ENCODE results near the gene TMEM87B.

DNA sequence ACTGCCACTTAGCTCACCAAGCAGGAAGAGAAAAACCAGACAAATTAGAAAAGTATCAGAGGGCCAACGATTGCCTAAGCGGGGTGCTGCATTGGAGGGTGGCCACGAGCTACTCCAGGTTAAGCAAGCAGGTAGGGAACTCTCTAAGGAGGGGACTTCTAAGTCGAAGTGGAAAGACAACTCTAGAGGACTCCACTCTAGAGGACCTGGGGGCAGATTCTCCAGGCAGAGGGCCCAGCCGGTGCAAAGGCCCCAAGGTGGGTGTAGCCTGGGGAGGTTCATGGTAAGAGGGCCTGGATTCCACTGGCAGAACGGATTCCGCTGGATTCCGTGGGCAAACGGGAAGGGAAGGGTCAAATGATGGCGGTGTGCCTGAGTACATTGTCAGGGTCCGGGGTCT is 95.8 kb downstream of the TMEM87B start:
- TF ChIP-seq, protein P1, sequence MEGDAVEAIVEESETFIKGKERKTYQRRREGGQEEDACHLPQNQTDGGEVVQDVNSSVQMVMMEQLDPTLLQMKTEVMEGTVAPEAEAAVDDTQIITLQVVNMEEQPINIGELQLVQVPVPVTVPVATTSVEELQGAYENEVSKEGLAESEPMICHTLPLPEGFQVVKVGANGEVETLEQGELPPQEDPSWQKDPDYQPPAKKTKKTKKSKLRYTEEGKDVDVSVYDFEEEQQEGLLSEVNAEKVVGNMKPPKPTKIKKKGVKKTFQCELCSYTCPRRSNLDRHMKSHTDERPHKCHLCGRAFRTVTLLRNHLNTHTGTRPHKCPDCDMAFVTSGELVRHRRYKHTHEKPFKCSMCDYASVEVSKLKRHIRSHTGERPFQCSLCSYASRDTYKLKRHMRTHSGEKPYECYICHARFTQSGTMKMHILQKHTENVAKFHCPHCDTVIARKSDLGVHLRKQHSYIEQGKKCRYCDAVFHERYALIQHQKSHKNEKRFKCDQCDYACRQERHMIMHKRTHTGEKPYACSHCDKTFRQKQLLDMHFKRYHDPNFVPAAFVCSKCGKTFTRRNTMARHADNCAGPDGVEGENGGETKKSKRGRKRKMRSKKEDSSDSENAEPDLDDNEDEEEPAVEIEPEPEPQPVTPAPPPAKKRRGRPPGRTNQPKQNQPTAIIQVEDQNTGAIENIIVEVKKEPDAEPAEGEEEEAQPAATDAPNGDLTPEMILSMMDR (IDR thresholded peaks at IDR 0.05): no peak
- TF ChIP-seq POLR2A (IDR thresholded peaks at IDR 0.05): no peak

Data from heart left ventricle (tissue), 13 donors.